HG02588 (cell line): ENCODE results near the gene PPP1R26.
"Not testable (repeated sequence)": the region's sequence is repeated elsewhere in the genome, so short reads cannot be mapped to it uniquely, and the experiment has no call there.

Experiments
- ATAC-seq: cut with Tn5 transposase; IDR thresholded peaks from one replicate; pipeline ENCODE4 v1.9.1; 2021; ENCODE audit warnings: mild to moderate bottlenecking, moderate library complexity; ENCODE audit not compliant: unreplicated experiment

The PPP1R26 gene

DNA sequence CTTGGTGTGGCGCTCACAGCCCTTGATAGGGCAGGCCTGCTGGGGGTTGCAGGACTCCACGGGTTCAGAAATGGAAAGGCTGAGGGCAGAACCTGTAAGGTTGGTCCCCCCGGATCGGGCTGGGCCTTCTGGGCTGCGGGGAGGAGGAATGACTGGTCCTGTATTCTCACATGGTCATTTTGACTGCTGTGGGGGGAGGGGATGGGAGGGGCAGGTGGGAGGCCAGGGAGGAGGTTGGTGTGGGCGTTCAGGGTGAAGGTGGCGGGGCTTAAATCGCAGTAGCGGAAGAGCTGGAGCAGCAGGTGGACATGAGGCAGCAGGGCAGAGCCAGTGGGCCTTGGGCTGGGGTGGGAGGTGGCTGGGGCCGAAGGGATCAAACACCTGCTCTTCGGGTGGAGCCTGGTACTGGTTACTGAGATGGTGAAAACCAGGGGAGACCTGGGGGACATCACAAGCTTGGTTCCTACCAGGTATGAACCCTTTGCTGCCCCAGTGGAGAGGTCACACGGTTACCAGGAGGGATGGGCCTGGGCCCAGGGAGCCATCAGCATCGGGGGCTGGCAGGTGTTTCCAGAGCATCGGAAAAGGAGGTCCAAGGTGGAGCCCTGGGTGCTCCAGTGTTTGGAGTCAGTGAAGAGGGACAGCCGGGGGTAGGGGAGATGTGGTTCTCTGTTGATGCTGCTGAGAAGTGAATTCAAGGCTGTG, 22.7 kb downstream of the PPP1R26 start:
- ATAC-seq, result no peak

DNA sequence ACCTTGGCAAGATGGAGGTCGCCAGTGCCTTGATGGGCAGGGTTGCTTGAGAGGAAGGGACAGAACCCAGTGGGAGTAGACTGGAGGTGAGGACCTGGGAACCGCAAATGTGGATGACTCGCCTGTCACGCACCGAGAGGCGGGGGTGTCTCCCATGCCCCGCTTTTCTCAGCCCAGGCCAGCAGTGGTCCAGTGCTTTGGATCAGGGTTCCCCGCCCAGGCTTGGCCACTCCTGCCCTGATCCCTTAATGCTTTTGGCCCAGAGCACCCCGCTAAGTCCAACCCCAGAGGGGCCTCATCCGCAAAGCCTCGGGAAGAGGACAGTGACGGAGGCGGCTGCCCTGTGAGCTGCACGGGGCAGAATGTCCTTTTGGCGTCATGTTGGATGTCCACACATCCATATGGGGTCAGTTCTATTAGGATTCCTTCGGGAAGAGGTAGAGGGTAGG, 23.3 kb downstream of the PPP1R26 start:
- no peak for ATAC-seq

DNA sequence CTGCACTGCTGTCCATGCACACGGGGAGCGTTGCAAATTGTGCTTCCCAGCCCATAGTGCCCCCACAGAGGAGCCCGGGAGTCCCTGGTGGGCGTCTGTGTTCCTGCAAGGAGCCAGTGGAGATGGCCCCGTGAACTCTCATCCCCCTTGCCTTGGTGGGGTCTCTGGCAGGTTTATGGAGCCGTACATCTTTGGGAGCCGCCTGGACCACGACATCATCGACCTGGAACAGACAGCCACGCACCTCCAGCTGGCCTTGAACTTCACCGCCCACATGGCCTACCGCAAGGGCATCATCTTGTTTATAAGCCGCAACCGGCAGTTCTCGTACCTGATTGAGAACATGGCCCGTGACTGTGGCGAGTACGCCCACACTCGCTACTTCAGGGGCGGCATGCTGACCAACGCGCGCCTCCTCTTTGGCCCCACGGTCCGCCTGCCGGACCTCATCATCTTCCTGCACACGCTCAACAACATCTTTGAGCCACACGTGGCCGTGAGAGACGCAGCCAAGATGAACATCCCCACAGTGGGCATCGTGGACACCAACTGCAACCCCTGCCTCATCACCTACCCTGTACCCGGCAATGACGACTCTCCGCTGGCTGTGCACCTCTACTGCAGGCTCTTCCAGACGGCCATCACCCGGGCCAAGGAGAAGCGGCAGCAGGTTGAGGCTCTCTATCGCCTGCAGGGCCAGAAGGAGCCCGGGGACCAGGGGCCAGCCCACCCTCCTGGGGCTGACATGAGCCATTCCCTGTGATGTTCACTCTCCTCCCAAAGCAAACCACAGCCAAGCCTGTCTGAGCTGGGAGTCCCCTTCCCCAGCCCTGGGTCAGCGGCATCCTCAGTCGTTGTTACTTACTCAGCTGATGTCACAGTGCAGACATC, 24.0 kb downstream of the PPP1R26 start:
- no peak for ATAC-seq

DNA sequence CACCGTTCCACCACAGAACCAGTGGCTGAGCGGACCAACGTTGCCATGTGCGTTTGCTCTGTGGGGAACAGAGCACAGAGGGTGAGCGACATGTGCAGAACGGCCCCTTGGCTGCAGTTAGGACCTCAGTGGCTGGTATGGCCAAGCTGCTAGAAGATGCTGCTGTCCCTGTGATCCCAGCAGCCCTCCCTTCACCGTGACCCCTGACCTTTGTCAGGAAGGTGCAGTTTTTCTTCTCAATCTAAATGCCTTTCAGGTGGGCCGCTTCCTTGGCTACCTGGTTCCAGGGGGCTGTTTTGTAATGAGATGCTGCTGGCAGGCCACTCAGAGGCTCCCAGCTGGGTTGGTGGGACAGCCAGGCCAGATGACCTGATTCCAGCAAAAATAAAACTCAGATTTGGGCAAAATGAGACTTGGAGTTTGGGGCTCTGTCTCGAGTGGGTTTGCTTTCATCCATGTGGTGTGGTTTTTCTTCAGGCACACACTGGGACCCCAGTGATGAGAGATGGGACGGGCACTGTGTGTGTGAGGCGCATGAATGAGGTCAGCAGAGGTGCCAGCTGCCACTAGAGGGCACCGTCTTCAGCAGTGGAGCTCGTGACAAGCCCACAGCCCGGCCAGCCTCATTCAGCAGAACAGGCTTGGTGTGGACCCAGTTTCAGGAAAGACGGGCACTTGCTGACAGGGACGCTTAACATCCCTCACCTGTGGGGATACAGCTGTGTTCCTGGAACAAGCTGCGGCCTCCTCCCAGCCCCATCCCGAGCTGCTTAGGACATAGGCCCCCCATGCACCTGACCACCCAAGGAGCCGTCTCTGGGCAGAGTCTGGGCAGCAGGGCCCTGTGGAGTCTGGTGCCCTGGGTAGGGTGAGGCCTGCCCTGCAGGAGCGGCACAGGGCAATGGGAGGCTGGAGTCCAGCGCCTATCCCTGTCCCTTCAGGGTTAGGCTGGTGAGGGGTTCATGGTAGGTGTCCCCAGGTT, 25.0 kb downstream of the PPP1R26 start:
- no peak for ATAC-seq

DNA sequence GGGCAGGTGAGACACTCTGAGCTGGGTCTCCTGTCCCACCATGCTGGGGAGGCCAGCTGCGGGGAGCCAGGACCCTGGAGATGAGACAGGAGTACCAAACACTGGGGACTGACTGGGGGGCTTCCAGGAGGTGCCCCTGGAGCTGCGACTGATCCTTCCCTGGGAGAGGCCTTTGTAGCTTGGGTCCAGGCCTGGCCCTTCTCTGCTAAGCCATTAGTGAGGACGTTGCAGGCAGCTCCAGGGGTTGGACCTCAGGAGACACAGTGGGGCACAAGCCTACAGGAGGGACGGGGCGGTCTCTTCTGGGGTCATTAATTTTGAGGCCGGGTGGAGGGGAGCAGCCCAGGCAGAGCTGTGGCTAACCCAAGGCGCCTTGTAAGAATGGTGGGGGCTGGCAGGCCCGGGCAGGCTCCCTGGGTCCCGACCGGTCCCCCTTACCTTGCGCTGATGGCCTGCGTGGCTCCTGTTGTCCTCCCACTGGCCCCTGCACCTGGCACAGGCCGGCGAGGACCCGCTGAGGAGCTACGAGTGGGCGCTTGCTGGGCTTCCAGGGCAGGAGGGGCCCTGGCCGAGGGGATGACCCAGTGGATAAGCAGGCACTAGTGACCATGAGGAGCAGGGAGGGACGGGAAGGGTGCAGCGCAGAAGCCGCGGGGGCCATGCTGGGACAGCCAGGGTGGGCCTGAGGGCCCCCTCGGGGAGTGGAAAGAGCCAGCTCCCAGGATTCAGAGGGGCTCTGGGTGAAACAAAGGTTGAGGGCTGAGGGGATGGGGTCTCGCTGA, 26.0 kb downstream of the PPP1R26 start:
- no peak for ATAC-seq

DNA sequence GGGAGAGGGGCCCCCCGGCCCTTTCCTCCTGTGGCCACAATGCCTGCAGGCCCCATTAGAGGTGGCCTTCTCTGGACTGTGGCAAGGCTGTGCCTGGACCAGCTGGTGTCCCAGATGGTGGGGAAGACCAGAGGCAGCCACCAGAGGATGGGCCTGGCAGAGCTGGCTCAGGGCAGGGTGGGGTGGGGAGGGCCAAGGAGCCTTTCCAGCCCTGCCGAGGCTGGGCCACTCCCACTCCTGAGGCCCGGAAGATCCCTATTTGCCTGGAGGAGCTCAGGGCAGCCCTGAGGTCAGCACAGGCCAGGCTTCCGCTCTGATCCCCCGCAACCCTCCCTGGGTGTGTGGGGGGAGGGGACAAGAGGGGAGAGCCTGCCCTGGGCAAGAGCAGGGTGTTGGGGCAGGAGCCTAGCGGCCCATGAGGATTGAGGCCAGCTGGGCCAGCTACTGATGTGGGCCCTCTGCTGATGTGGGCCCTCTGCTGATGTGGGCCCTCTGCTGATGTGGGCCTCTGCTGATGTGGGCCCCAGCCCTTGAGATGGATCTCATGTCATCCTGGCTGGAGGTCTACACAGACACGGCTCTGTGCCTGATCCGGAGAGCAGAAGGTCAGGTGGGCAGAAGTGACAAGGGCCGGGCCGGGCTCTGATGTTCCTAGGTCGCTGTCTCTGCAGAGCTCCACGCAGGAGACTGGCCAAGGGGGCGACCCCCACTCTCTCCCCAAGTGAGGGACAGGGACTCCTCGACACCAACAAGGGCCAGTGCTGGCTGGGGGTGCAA, 26.9 kb downstream of the PPP1R26 start:
- no peak for ATAC-seq

DNA sequence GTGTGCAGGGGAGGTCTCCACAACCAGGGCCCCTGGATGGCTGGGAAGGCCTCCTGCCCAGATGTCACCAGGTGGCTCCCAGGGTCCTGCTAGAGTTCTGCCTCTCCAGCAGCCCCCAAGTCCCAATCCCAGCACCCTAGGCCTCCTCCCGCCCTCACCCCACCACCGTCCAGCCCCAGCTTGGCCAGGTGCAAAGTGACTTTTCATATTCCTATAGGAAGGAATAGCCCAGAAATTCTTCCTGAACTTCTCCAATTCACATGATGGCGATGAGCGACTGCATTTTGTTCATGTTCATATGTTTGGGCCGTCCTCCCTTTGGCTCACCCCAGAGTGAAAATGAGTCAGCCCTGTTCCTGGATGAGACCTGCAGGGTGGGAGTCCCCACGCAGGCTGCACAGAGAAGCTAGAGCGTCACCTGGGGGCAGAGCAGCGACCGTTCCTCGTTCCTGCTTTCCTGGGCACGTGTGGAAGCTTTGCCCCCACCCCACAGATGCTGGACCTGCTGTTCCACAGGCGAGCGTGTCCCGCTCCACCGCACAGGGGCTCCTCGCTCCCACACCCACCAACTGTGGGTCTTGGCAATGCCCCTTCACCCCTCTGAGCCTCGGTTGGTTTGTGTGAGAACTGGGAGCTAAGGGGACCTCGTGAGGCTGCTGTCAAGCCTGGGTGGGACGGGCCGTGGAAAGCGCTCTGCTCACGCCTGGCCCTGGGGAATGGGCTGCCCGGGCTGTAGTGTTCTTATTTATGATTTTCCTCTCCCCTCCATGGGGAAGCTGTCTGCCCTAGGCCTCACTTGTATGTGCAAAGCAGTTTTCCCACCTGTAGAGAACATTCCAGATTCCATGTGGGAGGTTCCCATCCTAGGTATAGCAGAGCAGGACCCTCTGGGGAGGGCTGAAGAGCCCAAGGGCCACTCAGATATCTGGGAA, 27.8 kb downstream of the PPP1R26 start:
- ATAC-seq, result no peak

DNA sequence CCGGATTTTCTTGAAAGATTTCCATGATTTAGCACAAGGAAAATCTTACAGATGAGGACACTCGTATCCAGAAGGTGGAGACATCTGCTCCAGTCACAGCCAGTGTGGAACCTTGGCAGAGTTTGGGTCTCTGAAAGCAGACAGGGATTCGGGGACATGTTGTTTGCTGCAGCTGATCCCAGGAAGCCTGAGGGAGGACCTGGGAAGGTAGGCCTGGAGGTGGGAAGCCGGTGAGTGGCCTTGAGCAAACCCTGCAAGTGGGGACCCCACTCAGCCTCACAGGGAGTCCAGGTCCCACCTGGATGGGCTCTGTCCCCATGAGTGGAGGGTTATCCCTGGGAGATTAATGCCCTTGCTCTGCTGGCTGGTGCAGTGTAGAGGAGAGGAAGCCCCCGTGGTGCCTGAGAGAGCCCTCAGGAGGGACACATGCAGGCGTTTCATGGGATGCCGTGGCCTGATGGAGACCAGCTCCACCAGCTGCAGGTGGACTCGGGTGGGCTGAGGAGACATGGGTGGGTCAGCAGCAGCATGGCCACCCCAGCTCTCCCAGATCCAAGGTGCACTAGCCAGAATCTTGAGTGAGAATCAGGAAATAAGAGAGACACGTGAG, 28.7 kb downstream of the PPP1R26 start:
- no peak for ATAC-seq

DNA sequence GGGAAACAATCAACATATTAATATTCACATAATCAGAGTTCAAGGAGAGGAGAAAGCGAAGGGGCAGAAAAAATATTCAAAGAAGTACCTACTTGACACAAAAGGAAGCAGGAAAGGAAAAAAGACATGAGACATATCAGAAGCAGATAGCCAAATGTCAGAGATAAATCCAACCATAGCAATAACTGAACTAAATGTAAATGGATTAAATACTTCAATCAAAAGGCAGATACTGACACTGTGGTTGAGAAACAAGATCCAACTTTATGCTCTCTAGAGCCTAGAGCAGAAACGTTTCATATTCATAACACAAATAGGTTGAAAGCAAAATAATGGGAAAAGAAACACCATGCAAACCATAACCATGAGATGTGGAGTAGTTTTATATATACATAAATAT, 29.9 kb downstream of the PPP1R26 start:
- no peak for ATAC-seq

DNA sequence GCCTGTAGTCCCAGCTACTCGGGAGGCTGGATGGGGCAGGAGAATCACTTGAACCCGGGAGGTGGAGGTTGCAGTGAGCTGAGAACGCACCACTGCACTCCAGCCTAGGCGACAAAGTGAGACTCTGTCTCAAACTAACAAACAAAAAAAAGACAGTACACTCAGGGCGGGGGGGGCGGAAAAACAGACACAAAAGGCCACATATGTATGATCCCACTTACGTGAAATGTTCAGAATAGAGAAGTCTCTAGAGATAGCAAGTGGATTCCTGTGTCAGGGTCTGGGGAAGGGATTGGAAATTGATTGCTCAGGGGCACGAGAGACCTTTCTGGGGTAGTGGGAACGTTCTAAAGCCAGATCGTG, 32.6 kb downstream of the PPP1R26 start:
- no peak for ATAC-seq

DNA sequence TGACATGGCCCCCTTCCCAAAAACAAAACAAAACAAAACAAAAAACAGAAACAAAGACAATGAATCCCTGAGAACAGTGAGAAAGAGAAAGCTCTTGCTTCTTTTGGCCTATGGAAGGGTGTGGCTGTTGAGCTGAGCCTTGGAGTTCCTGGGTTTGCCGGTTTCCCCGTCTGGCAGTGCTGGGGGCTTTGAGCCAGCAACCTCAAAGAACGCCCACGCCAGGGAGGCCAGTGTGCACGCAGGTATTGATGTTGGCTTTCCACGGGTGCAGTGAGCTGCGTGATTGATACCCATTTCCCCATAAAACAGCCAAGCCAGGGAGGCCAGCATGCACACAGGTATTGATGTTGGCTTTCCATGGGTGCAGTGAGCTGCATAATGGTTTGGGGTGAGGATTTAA, 33.3 kb downstream of the PPP1R26 start:
- no peak for ATAC-seq

DNA sequence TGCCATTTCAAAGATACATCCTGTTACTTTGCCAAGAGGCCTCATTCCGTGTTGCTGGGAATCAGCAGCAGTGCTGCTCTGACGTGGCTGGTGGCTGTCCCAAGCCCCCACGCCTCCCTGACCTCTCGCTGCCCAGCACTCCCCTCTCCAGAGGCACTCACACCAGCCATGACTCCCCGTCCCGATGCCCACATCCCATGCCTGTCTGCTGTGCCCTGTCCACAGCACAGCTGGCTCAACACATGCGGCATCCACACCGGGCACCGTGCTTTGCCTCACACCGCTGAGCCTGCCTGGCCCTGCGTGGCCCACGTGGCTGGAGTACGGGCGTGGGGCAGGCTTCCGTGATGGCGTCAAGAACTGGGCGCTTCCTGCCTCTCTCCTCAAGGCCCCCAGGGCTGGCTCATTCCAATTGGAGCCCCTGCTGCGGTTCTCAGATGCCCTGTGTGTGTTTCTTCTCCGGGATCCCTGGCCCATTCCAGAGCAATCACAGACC, 33.8 kb downstream of the PPP1R26 start:
- no peak for ATAC-seq

DNA sequence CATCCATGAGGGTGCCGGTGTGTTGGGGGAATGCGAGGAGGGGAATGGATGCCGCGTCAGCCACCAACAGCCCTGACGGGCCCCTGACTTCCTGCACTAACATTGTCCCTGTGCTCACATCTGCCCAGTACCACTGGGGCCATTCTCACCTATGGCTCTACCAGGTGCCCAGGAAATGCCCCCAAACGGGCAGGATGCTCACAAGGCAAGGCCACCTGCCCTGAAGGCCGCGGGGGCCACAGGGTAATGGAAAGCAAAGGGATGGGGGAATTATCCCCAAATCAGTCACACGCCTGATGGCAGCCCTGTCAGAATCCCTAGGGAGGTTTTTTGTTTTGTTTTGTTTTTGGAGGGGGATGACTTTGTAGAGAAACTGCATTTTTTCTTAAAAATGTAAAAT, 34.3 kb downstream of the PPP1R26 start:
- not testable (repeated sequence) for ATAC-seq

DNA sequence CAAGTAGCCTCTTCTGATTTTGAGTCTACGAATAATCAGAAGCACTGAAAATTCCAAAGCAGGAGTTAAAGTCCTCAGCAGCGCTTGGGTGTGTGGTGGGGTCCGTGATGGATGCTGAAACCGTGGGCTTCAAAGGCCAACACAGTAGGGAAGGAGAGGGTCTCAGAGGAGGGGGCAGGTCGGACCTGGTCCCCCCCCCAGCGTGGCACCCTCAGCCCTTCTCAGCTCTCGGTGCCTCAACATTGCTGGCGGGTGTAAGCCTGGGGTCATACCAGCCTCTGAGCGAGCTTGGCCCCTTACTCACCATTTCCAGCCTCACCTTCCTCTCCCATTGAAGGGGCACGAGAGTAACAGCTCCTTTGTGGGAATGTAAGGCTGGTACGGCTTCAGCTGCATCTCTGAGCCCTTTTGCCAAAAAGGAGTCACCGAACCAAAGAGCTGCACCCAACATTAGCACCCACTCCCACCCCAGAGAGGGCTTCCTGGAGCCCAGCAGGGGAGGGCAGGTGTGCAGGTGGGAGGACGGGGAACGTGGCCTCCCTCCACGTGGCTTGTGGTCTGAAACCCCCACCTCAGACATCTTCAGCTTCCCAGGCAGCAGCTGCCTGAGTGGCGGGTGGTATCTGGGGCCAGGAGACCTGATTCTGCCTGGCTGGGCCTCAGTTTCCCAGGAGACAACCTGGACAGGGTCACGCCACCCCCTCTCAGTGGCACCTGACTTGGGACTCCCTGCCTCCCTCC, 34.9 kb downstream of the PPP1R26 start:
- no peak for ATAC-seq

DNA sequence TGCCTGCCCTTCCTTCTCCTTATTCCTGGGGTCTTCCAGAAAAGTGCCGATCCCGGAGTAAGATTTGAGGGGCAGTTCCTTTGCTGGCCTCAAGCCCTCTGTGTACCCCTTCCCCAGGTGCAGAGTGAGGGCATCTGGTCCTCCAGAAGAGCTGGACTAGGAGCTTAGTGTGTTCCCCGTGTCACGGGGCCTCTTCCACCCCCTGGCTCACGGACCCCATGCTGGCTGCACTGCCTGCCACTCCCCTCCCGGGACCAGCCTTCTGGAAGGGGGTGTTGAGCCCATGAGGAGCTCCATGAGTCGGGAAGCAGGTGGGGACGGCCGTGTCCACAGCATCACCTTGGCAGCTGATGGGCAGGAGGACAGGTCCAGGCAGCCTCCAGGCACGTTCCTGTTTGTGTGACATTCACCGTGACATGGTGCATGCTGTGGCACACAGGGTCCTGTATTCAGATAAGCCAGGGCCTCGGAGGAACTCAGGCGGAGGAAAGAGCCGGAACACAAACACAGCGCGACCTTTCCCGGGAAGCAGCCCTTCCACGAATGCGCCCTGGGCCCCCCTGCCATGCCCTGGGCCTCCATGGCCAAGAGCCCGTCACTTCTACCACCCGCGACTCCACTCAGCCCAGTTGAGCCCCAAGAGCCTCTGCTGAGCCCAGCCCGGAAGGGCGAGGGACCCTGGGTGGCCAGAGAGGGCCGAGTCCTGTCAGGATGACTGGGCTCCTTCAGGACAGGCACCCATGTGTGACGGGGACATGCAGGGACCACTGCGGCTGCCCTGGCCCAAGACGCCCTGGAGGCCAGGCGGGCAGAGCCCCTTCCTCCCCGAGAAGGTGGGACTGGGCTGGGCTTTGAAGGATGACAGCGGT, 35.7 kb downstream of the PPP1R26 start:
- no peak for ATAC-seq

DNA sequence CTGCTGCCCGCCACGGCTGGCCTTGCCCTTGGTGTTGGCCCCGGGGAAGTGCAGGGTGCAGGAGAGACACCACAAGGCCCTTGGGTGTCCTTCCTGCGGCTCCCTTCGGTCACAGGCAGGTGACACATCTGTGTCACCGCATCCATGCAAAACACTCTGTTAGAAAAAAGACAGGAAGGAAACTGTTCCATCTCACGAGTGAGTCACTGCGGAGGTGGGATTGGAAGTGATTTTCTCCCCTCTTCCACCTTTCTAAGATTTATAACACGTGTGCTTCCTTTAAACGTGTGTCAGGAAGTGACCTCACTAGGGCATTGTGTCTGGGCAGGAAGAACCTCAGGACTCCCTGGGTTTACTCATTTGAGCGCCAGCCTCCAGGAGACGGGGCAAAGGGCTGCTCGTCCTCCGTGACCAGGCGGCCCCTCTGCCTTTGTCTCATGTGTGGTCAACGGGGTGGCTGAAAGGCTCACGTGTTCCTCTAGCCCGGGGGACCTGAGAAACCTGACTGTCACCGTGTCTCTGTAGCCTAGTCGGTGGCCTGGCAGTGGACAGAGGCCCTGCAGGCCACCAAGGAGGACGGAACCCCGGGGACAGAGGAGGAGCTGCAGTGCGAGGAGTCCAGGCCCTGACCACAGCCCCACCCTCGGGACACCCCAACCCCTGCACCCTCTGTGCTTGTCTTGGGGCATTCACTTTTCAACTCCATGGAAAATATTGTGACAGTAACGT, 36.7 kb downstream of the PPP1R26 start:
- no peak for ATAC-seq
